Heart left ventricle (tissue), 16 donors: Measurements from ENCODE around the gene FASTKD1. TPM values are rescaled to one million over a fixed set of nuclear protein-coding genes. Genes with fewer than 3 reads are reported as not detected.
A peak's percentile ranks its signal among the peaks of the same experiment; 100 is the strongest.

Experiments
- ATAC-seq, 4 donors: fragments of 200-7000 bp; cut with Tn5 transposase; one replicate each; pipeline ENCODE4 v1.9.1; 2020 to 2022; ENCODE audit warnings: moderate library complexity in 4 of 4, mild to moderate bottlenecking in 3 of 4, moderate number of reproducible peaks in 1 of 4
- DNase-seq, 5 donors: peaks; one replicate each; pipeline ENCODE4 v3.0.0-alpha.2; 2020
- H3K27ac ChIP-seq, 12 donors: fragments of 200-600 bp; sonication (generic) in 4 of 12; one replicate each; pipeline versions ENCODE4 v1.5.0 to v1.8.0; 2016 to 2022; ENCODE audit warnings: mild to moderate bottlenecking in 2 of 12
- H3K27me3 ChIP-seq, 9 donors: fragments of 200-600 bp; sonication (generic) in 2 of 9; one replicate each; pipeline versions ENCODE4 v1.5.1 to v1.8.0; 2016 to 2022; ENCODE audit warnings: mild to moderate bottlenecking in 3 of 9
- H3K36me3 ChIP-seq, 9 donors: fragments of 200-600 bp; sonication (generic) in 2 of 9; one replicate each; pipeline versions ENCODE4 v1.5.0 to v1.8.0; 2018 to 2022; ENCODE audit warnings: mild to moderate bottlenecking in 2 of 9
- H3K4me1 ChIP-seq, 12 donors: fragments of 200-600 bp; sonication (generic) in 4 of 12; one replicate each; pipeline versions ENCODE4 v1.5.0 to v1.8.0; 2016 to 2022; ENCODE audit warnings: mild to moderate bottlenecking in 3 of 12
- H3K4me3 ChIP-seq, 12 donors: fragments of 200-600 bp; sonication (generic) in 4 of 12; one replicate each; pipeline versions ENCODE4 v1.5.0 to v1.8.0; 2017 to 2022; ENCODE audit warnings: mild to moderate bottlenecking in 9 of 12, moderate library complexity in 4 of 12
- H3K9me3 ChIP-seq, 12 donors: fragments of 200-600 bp; sonication (generic) in 4 of 12; one replicate each; pipeline versions ENCODE4 v1.5.0 to v1.8.0; 2016 to 2022; ENCODE audit warnings: mild to moderate bottlenecking in 1 of 12
- CTCF ChIP-seq, 12 donors: fragments of 200-600 bp; sonication (generic) in 4 of 12; IDR thresholded peaks; one replicate each; pipeline versions ENCODE4 v1.5.0 to v1.8.0; 2018 to 2022; ENCODE audit warnings: antibody characterized with exemption in 12 of 12, mild to moderate bottlenecking in 5 of 12
- POLR2A ChIP-seq, 2 donors: fragments of 450-650 bp; IDR thresholded peaks; one replicate each; pipeline ENCODE4 v1.6.1; 2017; ENCODE audit warnings: antibody characterized with exemption in 2 of 2, mild to moderate bottlenecking in 2 of 2, moderate library complexity in 2 of 2
- WGBS, 4 donors: extraction: QIAGEN DNeasy Blood & Tissue Kit in 2 of 4; methylation state at CpG; one replicate each; pipeline versions ENCODE4 v1.1.5 to v1.1.7; 2013 to 2018; 5-methylcytosine and 5-hydroxymethylcytosine counted together
- intact Hi-C, 10 donors: fragments of 100-400 bp; cut with DNase I; formaldehyde crosslinking; loops; one replicate each; pipeline versions ENCODE4 v1.11.1 to v1.14.2; 2022
- polyA plus RNA-seq, 2 donors: library from polyadenylated mRNA; stranded (reverse); fragments of 200-250 nt; gene quantifications; one replicate each; pipeline ENCODE4 v1.2.3, GENCODE V29; 2013
- total RNA-seq, 9 donors: library from RNA; depleted of rRNA in 2 of 9; stranded (reverse); fragments of >200 nt in 2 of 9; fragmentation: NEBNext Ultra II Directional in 3 of 9; extraction: Animal tissue kit (Norgen Biotek cat#: 25700) in 3 of 9; gene quantifications; one replicate each; pipeline versions ENCODE4 v1.1.0 to v1.2.4, GENCODE V29; 2016 to 2023
- donor health status: ischemic (EF 13 %, LVEDD 7.1; RV severe dilation, severe dysfunction).
- donor health status: healthy with polysubstance abuse.
- donor health status: DM: no; HTN: yes; CAD: no.
- donor health status: DM: no; HTN: no; CAD: no.
- donor health status: ischemic (EF 25% LVEDD 6.9; RV normal size, moderate dysfunction).
- donor health status: ischemic (EF 25% LVEDD 5.7; RV mildly dilated, moderate dysfunction).
- donor health status: healthy.
- donor health status: DM: yes; HTN: yes; CAD: no.
- donor health status: ischemic (EF 35%, LVEDD 5.7; RV mildly dilated, moderate dysfunction).
- donor health status: nonischemic (EF 11% LVEDD 7.7; RV severe dilation, severe dysfunction).
- donor health status: DM: yes; HTN: yes; CAD: no.
- donor health status: PGD.
- donor health status: ischemic (EF 29% LVEDD 5.4; RV normal size, mild dysfunction).
- donor health status: nonischemic (EF 23%, LVEDD 6.1; RV moderate dilation, normal function).

FASTKD1 gene
- total and polyA plus RNA-seq, 11 donors: 25.3 to 154 (median 69.4) TPM

- Histone ChIP-seq H3K36me3 (peaks cover 0 to 4% (median 0%) of the 10 kb centered on the region in 9 donors), H3K27ac (peak overlapping the region in 10 of 12 donors; percentile 54 to 83 (median 66)), H3K4me1 (peaks cover 0 to 22% (median 7%) of the 10 kb centered on the region in 12 donors), H3K4me3 (peak overlapping the region; percentile 11 to 54 (median 46)), H3K9me3 (no peaks in the 10 kb centered on the region), H3K27me3 (no peaks in the 10 kb centered on the region)
- 70 to 78% (median 77%) methylated on average over 4 of the region's 4 CpGs for WGBS, 4 donors
- ATAC-seq (peak in 2 of 4 donors; percentile 18 to 22), DNase-seq (no peak)
- TF ChIP-seq POLR2A (IDR thresholded peaks at IDR 0.05) (no peak), CTCF (IDR thresholded peaks at IDR 0.05) (no peak)
- intact Hi-C loops: no loop called here
Measured at GRCh38 chr2:169510496-169510895, 63.2 kb downstream of the FASTKD1 start.

- DNase-seq (no peak), ATAC-seq (peak in 1 of 4 donors; percentile 10)
- TF ChIP-seq CTCF (IDR thresholded peaks at IDR 0.05) (no peak), POLR2A (IDR thresholded peaks at IDR 0.05) (no peak)
- H3K36me3 ChIP-seq: peaks cover 0 to 3% (median 0%) of the 10 kb centered on the region in 9 donors
- peak overlapping the region; percentile 11 to 54 (median 46) for H3K4me3 ChIP-seq
- H3K27ac ChIP-seq: peak overlapping the region; percentile 26 to 83 (median 64)
- intact Hi-C loops: no loop called here
- no peaks in the 10 kb centered on the region for H3K9me3 ChIP-seq
- H3K4me1 ChIP-seq: peaks cover 0 to 22% (median 7%) of the 10 kb centered on the region in 12 donors
- no peaks in the 10 kb centered on the region for H3K27me3 ChIP-seq
- WGBS, 4 donors: 48 to 61% (median 59%) methylated on average over 8 of the region's 8 CpGs
Measured at GRCh38 chr2:169509955-169510354, 63.7 kb downstream of the FASTKD1 start.

DNA sequence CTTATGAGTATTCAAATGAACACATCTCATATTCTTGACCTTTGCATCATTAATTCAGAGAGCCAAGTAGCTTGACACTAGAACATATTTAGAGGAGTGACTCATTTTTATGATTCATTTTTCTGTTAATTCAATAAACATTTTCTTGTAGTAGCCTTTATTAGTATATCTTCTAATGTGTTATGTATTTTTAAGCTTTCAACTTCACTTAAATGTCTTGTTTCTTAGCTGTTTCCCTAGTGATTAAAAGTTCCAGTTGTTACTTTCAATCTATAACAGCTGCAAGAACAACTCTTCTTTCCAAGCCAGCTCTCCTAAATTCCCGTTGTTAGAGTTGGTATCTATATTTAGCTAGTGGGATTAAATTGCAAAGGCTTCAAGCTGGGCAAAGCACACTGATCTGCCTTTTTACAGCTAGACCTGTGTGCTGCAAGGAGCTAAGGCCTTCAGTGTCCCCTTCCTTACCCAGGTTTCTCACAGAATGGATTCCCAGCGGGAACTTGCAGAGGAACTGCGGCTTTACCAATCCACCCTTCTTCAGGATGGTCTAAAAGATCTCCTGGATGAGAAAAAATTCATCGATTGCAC, 64.3 kb downstream of the FASTKD1 start, which contains the start of gene KLHL41:
Gene KLHL41, plus strand, starts transcription at position 405 of the 588 bp plus-strand sequence. Its CDS starts 77 bp downstream, at position 482.
- peaks cover 0 to 8% (median 3%) of the 10 kb centered on the region in 9 donors for H3K36me3 ChIP-seq
- 45 to 51% (median 47%) methylated on average over 4 of the region's 4 CpGs for WGBS, 4 donors
- no peaks in the 10 kb centered on the region for H3K9me3 ChIP-seq
- peak within 1 kb of the TSS; percentile 26 to 83 (median 64) for H3K27ac ChIP-seq
- peak within 1 kb of the TSS; percentile 11 to 54 (median 46) for H3K4me3 ChIP-seq
- DNase-seq (no peak), ATAC-seq (peak; percentile 68 to 77 (median 74))
- TF ChIP-seq POLR2A (IDR thresholded peaks at IDR 0.05) (peak in 1 of 2 donors; percentile 24), CTCF (IDR thresholded peaks at IDR 0.05) (no peak)
- intact Hi-C loops: no loop called here
- H3K4me1 ChIP-seq: peaks cover 0 to 22% (median 7%) of the 10 kb centered on the region in 12 donors
- H3K27me3 ChIP-seq: no peaks in the 10 kb centered on the region

DNA sequence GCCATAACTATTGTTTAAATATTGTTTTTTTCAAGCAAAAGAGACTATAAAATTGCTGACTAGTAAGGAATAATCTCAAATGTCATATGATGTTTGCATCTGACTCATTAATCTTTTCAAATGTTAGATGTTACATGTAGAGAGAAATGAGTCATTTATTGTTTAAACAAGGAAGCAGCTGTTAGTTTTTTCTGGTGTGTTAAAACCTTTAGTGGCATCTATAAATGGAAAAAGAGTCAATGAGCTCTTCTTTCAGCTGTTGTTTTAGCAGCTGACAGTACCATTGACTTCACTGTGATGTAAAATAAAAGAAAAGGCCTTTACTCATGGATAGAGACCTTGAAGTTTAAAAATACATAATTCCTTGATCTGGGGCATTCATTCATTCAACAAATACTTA, 66.0 kb downstream of the FASTKD1 start:
- no peak overlapping the region for H3K4me3 ChIP-seq
- peaks cover 0 to 12% (median 0%) of the 10 kb centered on the region in 12 donors for H3K4me1 ChIP-seq
- no peak for DNase-seq
- ATAC-seq: no peak
- no peaks in the 10 kb centered on the region for H3K9me3 ChIP-seq
- intact Hi-C loops: no loop called here
- no peaks in the 10 kb centered on the region for H3K27me3 ChIP-seq
- peaks cover 0 to 25% (median 13%) of the 10 kb centered on the region in 9 donors for H3K36me3 ChIP-seq
- TF ChIP-seq POLR2A (IDR thresholded peaks at IDR 0.05): no peak
- TF ChIP-seq CTCF (IDR thresholded peaks at IDR 0.05): no peak
- peak overlapping the region in 1 of 12 donors; percentile 38 for H3K27ac ChIP-seq
